ENCODE measurements around the gene PER2. TPM values are rescaled to one million over a fixed set of nuclear protein-coding genes. Genes with fewer than 3 reads are reported as not detected.

The PER2 gene
- total and polyA plus RNA-seq, 2 of the 13 experiments (the other 11 are each of a cell fraction or from before 2014, with no cell fraction given), result 5.1 to 9.4 TPM

GRCh38 chr2:238238766-238239542 lies 49.5 kb downstream of the PER2 start (continued):
- TF ChIP-seq RNF219 (CRISPR knock-in tag; IDR thresholded peaks at IDR 0.05), result 0 out of 2 replicates have a peak, but pooled peaks have one; percentile 59
- peak; percentile 97 for TF ChIP-seq AKNA (CRISPR knock-in tag; IDR thresholded peaks at IDR 0.05; ENCODE audit: borderline replicate concordance)
- peak; percentile 99 for TF ChIP-seq DZIP1 (CRISPR knock-in tag; IDR thresholded peaks at IDR 0.05)
- TF ChIP-seq TMF1 (CRISPR knock-in tag; IDR thresholded peaks at IDR 0.05; ENCODE audit: low read depth), result peak; percentile 99
- peak; percentile 97 for TF ChIP-seq ZBTB10 (CRISPR knock-in tag; IDR thresholded peaks at IDR 0.05; ENCODE audit: borderline replicate concordance)
- TF ChIP-seq THAP11 (CRISPR knock-in tag; IDR thresholded peaks at IDR 0.05), result peak; percentile 82
- no peak for TF ChIP-seq HNF4G (IDR thresholded peaks at IDR 0.05; ENCODE audit: borderline replicate concordance, low read depth, low read length)
- no peak for TF ChIP-seq HNF4G (CRISPR knock-in tag; IDR thresholded peaks at IDR 0.05; ENCODE audit: borderline replicate concordance, low read depth)
- peak; percentile 86; the same call in 1 of the 2 replicates for TF ChIP-seq ZFP36L1 (CRISPR knock-in tag; IDR thresholded peaks at IDR 0.05)
- TF ChIP-seq MLLT10 (CRISPR knock-in tag; IDR thresholded peaks at IDR 0.05), result peak; percentile 80; the same call in 1 of the 2 replicates
- TF ChIP-seq GZF1 (CRISPR knock-in tag; IDR thresholded peaks at IDR 0.05), result peak; percentile 80; the same call in 1 of the 2 replicates
- peak; percentile 58; the same call in 1 of the 2 replicates for TF ChIP-seq ZNF101 (CRISPR knock-in tag; IDR thresholded peaks at IDR 0.05; ENCODE audit: borderline replicate concordance, low read depth)
- TF ChIP-seq MLX (CRISPR knock-in tag; IDR thresholded peaks at IDR 0.05), result peak; percentile 93
- TF ChIP-seq NCOR1 (IDR thresholded peaks at IDR 0.05; ENCODE audit: borderline replicate concordance, low read length), result no peak
- peak; percentile 100 for TF ChIP-seq NKX3-1 (CRISPR knock-in tag; IDR thresholded peaks at IDR 0.05)
